Upper lobe of left lung (tissue), 4 donors: ENCODE measurements around the gene GLIPR1.

Experiments used
- EP300 ChIP-seq, 4 donors: sonication (generic); formaldehyde crosslinking; IDR thresholded peaks; one replicate each; pipeline ENCODE4 v1.5.1; 2017; ENCODE audit warnings: antibody characterized with exemption in 4 of 4, control low read depth in 2 of 4
- POLR2A ChIP-seq, 4 donors: fragments of 450-650 bp; IDR thresholded peaks; one replicate each; pipeline ENCODE4 v1.5.1; 2016 to 2017; ENCODE audit warnings: antibody characterized with exemption in 4 of 4, mild to moderate bottlenecking in 2 of 4
- POLR2AphosphoS5 ChIP-seq, 2 donors: sonication (generic); formaldehyde crosslinking; IDR thresholded peaks; one replicate each; pipeline ENCODE4 v1.5.1; 2017; ENCODE audit warnings: antibody characterized with exemption in 2 of 2
- TF ChIP-seq, protein P1 (sequence below), 6 experiments: fragments of 450-650 bp in 4 of 6; fragments of 200-600 bp in 2 of 6; sonication (generic) in 2 of 6; IDR thresholded peaks; one replicate each; pipeline ENCODE4 v1.5.1; 2016 to 2019; ENCODE audit warnings: antibody characterized with exemption in 6 of 6

- TF ChIP-seq, protein P1, sequence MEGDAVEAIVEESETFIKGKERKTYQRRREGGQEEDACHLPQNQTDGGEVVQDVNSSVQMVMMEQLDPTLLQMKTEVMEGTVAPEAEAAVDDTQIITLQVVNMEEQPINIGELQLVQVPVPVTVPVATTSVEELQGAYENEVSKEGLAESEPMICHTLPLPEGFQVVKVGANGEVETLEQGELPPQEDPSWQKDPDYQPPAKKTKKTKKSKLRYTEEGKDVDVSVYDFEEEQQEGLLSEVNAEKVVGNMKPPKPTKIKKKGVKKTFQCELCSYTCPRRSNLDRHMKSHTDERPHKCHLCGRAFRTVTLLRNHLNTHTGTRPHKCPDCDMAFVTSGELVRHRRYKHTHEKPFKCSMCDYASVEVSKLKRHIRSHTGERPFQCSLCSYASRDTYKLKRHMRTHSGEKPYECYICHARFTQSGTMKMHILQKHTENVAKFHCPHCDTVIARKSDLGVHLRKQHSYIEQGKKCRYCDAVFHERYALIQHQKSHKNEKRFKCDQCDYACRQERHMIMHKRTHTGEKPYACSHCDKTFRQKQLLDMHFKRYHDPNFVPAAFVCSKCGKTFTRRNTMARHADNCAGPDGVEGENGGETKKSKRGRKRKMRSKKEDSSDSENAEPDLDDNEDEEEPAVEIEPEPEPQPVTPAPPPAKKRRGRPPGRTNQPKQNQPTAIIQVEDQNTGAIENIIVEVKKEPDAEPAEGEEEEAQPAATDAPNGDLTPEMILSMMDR (IDR thresholded peaks at IDR 0.05) = no peak
- TF ChIP-seq POLR2A (IDR thresholded peaks at IDR 0.05) = no peak
- no peak for TF ChIP-seq POLR2AphosphoS5 (IDR thresholded peaks at IDR 0.05)
- TF ChIP-seq EP300 (IDR thresholded peaks at IDR 0.05) = no peak
These were observed 29.1 kb downstream of the GLIPR1 start for GRCh38 chr12:75509621-75510020.
